ENCODE results near the gene PCNX2.

- TF ChIP-seq CTCF (conservative IDR thresholded peaks at IDR 0.05; ENCODE audit: low read depth in 2 of 2) (no peak), POLR2AphosphoS5 (IDR thresholded peaks at IDR 0.05; ENCODE audit: low read depth) (no peak; the same call in 1 of the 2 replicates), EZH2 (IDR thresholded peaks at IDR 0.05; ENCODE audit: low read depth, unreplicated experiment) (no peak), EZH2phosphoT487 (IDR thresholded peaks at IDR 0.05; ENCODE audit: unreplicated experiment) (no peak), CREB1 (CRISPR knock-in tag; IDR thresholded peaks at IDR 0.05; ENCODE audit: low read depth) (no peak)
Observed at GRCh38 chr1:232983375-232983774, 312.1 kb downstream of the PCNX2 start.
